Anterior cingulate cortex (tissue), 58 donors: ENCODE measurements around the gene FBN2.

ENCODE experiments used
- DNase-seq, 58 donors: peaks; one replicate each; lab custom pipeline; 2025; lab: John Stamatoyannopoulos, UW

FBN2 gene

GRCh38 chr5:128538000-128538249 is at the start of gene FBN2:
Gene FBN2, minus strand, starts transcription at chr5:128538245. Its CDS starts 642 bp downstream, at chr5:128537603.
- DNase-seq = peak in 1 of 58 donors; percentile 13

- no peak for DNase-seq
Measured at GRCh38 chr5:128587275-128587674, 49.2 kb upstream of the FBN2 start.

DNA sequence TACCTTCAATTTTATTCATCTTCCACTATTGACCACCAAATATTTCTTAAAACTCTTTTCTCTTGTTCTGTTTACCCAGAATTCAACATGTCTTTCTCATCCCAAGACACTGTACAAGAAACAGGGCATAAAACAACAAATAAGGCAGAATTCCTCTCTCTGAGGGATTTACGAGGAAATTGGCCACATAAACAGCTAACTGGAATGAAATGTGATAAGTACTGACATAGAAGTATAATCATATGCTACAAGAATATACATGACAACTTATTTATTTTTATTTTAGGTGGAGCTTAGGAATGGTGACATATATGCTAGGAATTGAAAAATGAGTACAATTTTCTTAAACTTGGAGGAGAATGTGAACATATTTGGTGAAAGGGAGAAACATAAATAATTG is 48.8 kb upstream of the FBN2 start:
- DNase-seq = no peak

- DNase-seq = no peak
Measured at GRCh38 chr5:128579639-128580038, 41.6 kb upstream of the FBN2 start.

GRCh38 chr5:128579093-128579492 is 41.0 kb upstream of the FBN2 start:
- no peak for DNase-seq

GRCh38 chr5:128574041-128574440 is 36.0 kb upstream of the FBN2 start:
- DNase-seq = no peak

GRCh38 chr5:128572930-128573319 is 34.9 kb upstream of the FBN2 start:
- DNase-seq = no peak

- DNase-seq = no peak
Measured at GRCh38 chr5:128572051-128572929, 34.2 kb upstream of the FBN2 start.

DNA sequence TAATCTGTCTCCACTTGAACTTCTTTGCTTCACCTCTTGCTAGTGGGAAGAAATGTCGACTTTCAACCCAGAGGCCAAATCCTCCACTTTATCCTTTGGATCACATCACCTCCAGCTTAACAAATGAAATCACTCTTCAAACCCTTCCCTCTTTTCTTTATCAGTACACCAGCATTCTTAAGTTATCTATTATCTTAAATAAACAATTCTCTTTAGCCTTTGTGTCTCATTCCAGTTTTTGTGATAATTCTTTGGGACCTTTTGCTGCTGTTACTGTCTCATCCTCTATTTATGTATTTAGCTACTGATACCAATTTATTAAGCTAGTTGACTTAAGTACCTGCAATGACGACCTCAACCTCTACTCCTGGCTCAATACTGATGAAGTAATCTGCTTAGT is 28.1 kb upstream of the FBN2 start:
- no peak for DNase-seq

GRCh38 chr5:128559300-128560297 is 21.6 kb upstream of the FBN2 start:
- DNase-seq = no peak

DNA sequence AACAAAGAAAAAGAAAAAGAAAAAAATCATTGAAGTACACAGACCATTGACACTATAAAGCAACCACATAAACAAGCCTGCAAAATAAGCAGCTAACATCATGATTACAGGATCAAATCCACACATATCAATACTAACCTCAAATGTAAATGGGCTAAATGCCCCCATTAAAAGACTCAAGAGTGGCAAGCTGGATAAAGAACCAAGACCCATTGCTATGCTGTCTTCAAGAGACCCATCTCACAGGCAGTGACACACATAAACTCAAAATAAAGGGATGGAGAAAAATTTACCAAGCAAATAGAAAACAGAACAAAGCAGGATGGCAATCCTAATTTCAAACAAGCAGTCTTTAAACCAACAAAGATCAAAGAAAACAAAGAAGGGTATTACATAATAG is 15.7 kb upstream of the FBN2 start:
- no peak for DNase-seq

DNA sequence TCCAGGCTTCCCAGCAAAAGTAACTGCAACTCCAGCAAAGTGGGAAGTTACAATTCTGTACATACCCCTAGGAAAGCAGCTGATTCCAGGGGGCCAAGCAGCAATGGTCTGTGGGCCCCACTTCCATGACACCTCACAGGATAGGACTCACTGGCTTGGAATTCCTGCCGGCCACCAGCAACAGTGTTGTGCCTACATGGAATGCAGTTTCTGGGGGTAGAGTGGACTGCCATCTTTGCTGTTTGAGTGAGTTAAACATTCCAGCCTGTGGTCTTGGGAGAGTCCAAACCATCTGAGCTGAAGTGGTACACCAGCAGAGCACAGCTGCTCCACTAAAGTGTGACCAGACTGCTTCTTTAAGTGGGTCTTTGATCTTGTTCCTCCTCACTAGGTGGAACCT is 13.4 kb upstream of the FBN2 start:
- DNase-seq = no peak

DNA sequence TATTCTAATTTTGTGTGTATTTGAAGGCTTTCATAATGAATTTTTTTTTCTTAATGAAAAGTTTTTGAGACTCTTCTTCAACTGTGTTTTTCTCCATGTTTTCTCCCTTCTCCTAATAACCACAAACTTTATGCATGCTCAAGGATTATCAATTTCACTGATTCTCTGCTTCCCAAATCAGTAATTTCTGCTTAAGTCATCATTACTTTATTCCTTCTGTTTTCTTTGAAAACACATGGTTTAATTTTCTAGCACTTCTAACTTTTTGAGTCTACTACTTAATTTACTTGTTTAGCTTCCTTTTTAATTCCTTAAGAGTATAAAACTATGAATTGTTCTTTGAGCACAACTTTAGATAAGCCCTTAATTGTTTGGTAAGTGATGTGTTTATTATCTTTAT is 11.5 kb upstream of the FBN2 start:
- no peak for DNase-seq

GRCh38 chr5:128546658-128547281 is 8.7 kb upstream of the FBN2 start:
- DNase-seq = no peak

DNA sequence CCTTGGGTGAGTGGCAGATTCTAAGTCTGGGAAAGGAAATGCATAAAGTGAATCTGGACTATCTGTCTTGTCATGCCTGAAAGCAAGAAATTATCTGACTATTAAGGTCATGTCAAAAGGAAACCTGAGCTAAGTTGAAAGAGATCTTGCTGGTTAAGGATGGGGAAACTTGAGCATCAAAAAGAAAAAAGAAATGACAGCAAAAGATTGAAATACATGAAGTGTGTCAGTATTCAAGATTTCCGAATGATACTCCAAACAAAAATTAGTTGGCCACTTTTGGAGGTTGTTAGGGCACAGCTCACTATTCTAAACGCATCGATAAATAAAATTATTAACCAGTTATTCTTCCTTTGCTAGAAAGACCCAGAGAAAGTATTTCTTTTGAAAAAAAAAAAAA is 3.3 kb upstream of the FBN2 start:
- DNase-seq = no peak

DNA sequence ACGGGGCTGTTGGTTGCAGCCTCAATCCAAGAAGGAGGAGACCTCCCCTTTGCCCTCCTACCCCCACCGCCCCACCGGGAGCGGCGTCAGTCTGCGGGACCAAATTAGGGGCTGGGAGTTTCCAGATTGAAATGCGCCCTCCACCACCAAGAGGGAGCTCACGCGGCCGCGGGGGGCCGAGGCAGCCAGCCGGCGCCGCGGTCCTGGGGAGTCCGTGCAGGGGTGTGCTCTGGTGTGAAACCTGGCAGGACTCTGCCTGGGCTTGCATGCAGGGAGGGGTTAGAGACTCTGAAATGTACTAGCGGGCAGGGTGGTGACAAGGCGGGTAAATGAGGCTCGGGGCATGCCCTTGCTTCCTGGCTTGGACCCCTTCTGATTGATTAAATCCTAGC is 989 bp upstream of the FBN2 start:
- no peak for DNase-seq

GRCh38 chr5:128538250-128539037 is 399 bp upstream of the FBN2 start:
- peak in 5 of 58 donors; percentile 3 to 37 (median 13) for DNase-seq

- peak in 3 of 58 donors; percentile 4 to 21 (median 5) for DNase-seq
Measured at GRCh38 chr5:128537221-128537999, 635 bp downstream of the FBN2 start.
